Osteocyte (in vitro differentiated cells): ENCODE results near the gene ATP6V0D1. TPM values are rescaled to one million over a fixed set of nuclear protein-coding genes. Genes with fewer than 3 reads are reported as not detected.

ENCODE experiments used
- DNase-seq: peaks from one replicate; pipeline ENCODE4 v3.0.0; 2021; ENCODE audit warnings: mixed read lengths; ENCODE audit not compliant: unreplicated experiment; ENCODE audit errors: extremely low spot score
- H3K27ac Mint-ChIP-seq: one replicate; pipeline ENCODE4 v1.8.0; 2021; ENCODE audit warnings: mild to moderate bottlenecking, mixed read lengths; ENCODE audit not compliant: unreplicated experiment
- H3K27me3 Mint-ChIP-seq: one replicate; pipeline ENCODE4 v1.8.0; 2021; ENCODE audit warnings: mixed read lengths; ENCODE audit not compliant: unreplicated experiment
- H3K36me3 Mint-ChIP-seq: one replicate; pipeline ENCODE4 v1.8.0; 2021; ENCODE audit warnings: mixed read lengths; ENCODE audit not compliant: unreplicated experiment
- H3K4me1 Mint-ChIP-seq: one replicate; pipeline ENCODE4 v1.8.0; 2021; ENCODE audit warnings: mixed read lengths; ENCODE audit not compliant: unreplicated experiment
- H3K4me3 Mint-ChIP-seq: one replicate; pipeline ENCODE4 v1.8.0; 2021; ENCODE audit warnings: mild to moderate bottlenecking, moderate library complexity, mixed read lengths; ENCODE audit not compliant: unreplicated experiment
- H3K9me3 Mint-ChIP-seq: one replicate; pipeline ENCODE4 v1.8.0; 2021; ENCODE audit warnings: mixed read lengths; ENCODE audit not compliant: unreplicated experiment
- total RNA-seq: library from RNA; stranded (reverse); gene quantifications from 2 replicates; pipeline ENCODE4 v1.2.1, GENCODE V29; 2021
- TF ChIP-seq, protein P1 (sequence below): fragments of 200-600 bp; sonication (generic); IDR thresholded peaks from 2 replicates; pipeline ENCODE4 v1.5.0; 2021; ENCODE audit warnings: antibody characterized with exemption, mild to moderate bottlenecking, moderate library complexity

Gene ATP6V0D1
- total RNA-seq, 1 donor from 2014 or later = 116 TPM

DNA sequence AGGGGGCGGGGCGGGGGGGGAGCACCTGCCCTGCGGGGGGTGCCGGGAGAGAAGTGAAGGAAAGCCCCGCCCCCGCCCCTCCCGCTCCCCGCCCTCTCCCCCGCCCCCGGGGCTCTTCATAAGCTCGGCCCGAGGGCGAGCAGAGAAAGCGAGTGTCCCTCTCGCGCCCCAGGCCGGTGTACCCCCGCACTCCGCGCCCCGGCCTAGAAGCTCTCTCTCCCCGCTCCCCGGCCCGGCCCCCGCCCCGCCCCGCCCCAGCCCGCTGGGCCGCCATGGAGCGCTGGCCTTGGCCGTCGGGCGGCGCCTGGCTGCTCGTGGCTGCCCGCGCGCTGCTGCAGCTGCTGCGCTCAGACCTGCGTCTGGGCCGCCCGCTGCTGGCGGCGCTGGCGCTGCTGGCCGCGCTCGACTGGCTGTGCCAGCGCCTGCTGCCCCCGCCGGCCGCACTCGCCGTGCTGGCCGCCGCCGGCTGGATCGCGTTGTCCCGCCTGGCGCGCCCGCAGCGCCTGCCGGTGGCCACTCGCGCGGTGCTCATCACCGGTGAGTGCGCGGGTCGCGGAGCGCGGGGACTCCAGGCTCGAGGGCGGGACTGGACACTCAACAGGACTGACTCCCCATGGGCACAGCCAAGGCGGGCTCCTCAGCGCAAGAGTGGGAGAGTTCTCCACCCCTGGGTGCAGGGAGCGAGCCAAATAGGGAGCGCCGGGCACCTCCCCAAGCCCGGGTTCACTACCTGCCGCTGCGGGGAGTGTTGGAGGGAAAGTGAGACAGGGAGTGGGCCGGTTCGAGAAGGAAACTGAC, 49.8 kb downstream of the ATP6V0D1 start, which contains the start of gene HSD11B2:
TSS of gene HSD11B2 (plus strand) at position 145 of the 798 bp plus-strand sequence. CDS start at position 273, 128 bp downstream.
- Mint-ChIP-seq H3K27me3 (peaks cover 10% of the 10 kb centered on the region), H3K9me3 (no peaks in the 10 kb centered on the region), H3K4me3 (peak within 1 kb of the TSS; percentile 69), H3K36me3 (peaks cover 6% of the 10 kb centered on the region), H3K4me1 (peaks cover 19% of the 10 kb centered on the region), H3K27ac (no peak within 1 kb of the TSS)
- peak; percentile 88 for DNase-seq
- TF ChIP-seq, protein P1, sequence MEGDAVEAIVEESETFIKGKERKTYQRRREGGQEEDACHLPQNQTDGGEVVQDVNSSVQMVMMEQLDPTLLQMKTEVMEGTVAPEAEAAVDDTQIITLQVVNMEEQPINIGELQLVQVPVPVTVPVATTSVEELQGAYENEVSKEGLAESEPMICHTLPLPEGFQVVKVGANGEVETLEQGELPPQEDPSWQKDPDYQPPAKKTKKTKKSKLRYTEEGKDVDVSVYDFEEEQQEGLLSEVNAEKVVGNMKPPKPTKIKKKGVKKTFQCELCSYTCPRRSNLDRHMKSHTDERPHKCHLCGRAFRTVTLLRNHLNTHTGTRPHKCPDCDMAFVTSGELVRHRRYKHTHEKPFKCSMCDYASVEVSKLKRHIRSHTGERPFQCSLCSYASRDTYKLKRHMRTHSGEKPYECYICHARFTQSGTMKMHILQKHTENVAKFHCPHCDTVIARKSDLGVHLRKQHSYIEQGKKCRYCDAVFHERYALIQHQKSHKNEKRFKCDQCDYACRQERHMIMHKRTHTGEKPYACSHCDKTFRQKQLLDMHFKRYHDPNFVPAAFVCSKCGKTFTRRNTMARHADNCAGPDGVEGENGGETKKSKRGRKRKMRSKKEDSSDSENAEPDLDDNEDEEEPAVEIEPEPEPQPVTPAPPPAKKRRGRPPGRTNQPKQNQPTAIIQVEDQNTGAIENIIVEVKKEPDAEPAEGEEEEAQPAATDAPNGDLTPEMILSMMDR = no peak

DNA sequence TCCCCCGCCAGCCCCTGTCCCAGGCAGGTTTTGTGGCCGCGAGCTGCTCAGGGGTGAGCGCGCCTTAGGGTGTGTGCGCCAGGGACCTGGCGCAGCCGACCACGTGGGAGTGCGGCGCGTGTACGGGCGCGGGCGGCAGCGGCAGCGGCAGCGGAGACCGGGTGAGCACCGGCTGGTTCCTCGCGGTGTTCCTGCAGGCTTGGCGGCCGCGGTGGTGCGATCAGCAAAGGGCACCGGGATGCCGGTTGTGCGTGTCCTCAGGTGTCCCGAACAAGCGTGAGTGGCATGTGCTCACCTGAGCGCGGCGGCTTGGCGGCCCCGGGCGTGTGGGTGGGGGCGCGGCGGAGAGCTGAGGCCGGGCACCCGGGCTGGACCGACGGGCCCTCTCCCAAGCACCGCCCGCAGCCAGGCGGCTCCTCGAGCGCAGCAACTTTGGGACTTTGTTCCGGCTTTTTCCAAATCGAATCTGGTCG, 50.4 kb downstream of the ATP6V0D1 start:
- Mint-ChIP-seq H3K27me3 (peaks cover 10% of the 10 kb centered on the region), H3K4me3 (peak overlapping the region; percentile 69), H3K36me3 (peaks cover 6% of the 10 kb centered on the region), H3K4me1 (peaks cover 20% of the 10 kb centered on the region), H3K27ac (no peak overlapping the region), H3K9me3 (no peaks in the 10 kb centered on the region)
- no peak for DNase-seq
- TF ChIP-seq, protein P1 = no peak

GRCh38 chr16:67429799-67430503, 51.0 kb downstream of the ATP6V0D1 start:
- H3K9me3 Mint-ChIP-seq = no peaks in the 10 kb centered on the region
- DNase-seq = no peak
- H3K27ac Mint-ChIP-seq = no peak overlapping the region
- peak overlapping the region; percentile 69 for H3K4me3 Mint-ChIP-seq
- TF ChIP-seq, protein P1 = no peak
- peaks cover 10% of the 10 kb centered on the region for H3K27me3 Mint-ChIP-seq
- H3K36me3 Mint-ChIP-seq = peaks cover 6% of the 10 kb centered on the region
- peaks cover 26% of the 10 kb centered on the region for H3K4me1 Mint-ChIP-seq

- Mint-ChIP-seq H3K4me1 (peaks cover 33% of the 10 kb centered on the region), H3K36me3 (peaks cover 6% of the 10 kb centered on the region), H3K27me3 (peaks cover 10% of the 10 kb centered on the region), H3K4me3 (peak overlapping the region; percentile 14), H3K27ac (no peak overlapping the region), H3K9me3 (no peaks in the 10 kb centered on the region)
- DNase-seq = no peak
- TF ChIP-seq, protein P1 = no peak
Measured at GRCh38 chr16:67429053-67429798, 51.7 kb downstream of the ATP6V0D1 start.
